IPS-18c (cell line): ENCODE data around the gene SPTAN1.
A peak's percentile ranks its signal among the peaks of the same experiment; 100 is the strongest.
"Not testable (repeated sequence)": the region's sequence is repeated elsewhere in the genome, so short reads cannot be mapped to it uniquely, and the experiment has no call there.

ENCODE experiments used
- H3K4me3 ChIP-seq: 2 replicates; pipeline ENCODE4 v1.7.0; 2013; ENCODE audit warnings: low read depth, mild to moderate bottlenecking, low read length, moderate library complexity; ENCODE audit not compliant: insufficient read depth
- H3K9me3 ChIP-seq: one replicate; pipeline ENCODE4 v1.6.1; 2013; ENCODE audit warnings: mild to moderate bottlenecking, low read length, moderate library complexity; ENCODE audit not compliant: control insufficient read depth, insufficient read depth

The SPTAN1 gene

DNA sequence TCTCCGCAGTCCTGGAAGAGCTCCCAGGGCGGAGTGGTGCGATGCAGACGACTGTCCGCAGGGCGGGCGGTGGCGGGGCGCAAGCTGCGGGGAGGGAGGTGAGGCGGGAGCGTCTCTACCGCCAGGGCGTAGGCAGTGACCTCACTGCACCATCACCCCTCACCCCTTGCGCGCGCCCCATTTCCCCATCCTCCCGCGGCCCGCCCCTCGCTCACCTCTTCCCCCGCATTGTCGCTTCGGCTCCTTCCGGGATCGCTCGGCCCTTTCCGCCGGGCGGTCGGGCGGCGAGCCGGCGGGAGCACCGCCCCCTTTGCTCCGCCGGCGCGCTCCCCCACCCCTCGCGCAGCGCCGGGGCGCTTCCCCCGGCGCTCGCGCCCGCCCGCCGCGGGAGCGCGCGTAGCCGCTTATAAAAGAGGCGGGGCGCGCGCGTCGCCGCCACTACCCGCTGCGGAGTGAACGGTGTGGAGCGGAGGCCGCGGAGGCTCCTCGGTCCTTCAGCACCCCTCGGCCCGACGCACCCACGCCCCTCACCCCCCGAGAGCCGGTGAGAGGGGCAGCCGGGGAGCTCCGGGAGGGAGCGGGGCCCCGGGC lies at the start of gene SPTAN1:
TSS of gene SPTAN1 (plus strand) at position 435 of the 591 bp plus-strand sequence. CDS start 14,154 bp downstream, outside the sequence.
- Histone ChIP-seq H3K9me3 (no peaks in the 10 kb centered on the region), H3K4me3 (peak within 1 kb of the TSS; percentile 83)

DNA sequence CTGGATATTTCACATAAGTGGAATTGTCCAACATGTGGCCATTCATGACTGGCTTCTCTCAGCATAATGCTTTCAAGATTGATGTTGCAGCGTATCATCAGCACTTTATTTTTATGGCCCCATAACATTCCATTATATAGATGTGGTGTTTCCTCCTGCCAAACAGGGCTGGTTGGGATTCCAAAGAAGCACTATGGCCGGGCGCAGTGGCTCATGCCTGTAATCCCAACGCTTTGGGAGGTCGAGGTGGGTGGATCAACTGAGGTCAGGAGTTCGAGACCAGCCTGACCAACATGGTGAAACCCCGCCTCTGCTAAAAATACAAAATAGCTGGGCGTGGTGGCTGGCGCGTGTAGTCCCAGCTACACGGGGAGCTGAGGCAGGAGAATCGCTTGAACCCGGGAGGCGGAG lies 49.0 kb upstream of the SPTAN1 start:
- not testable (repeated sequence) for H3K9me3 ChIP-seq, H3K4me3 ChIP-seq

DNA sequence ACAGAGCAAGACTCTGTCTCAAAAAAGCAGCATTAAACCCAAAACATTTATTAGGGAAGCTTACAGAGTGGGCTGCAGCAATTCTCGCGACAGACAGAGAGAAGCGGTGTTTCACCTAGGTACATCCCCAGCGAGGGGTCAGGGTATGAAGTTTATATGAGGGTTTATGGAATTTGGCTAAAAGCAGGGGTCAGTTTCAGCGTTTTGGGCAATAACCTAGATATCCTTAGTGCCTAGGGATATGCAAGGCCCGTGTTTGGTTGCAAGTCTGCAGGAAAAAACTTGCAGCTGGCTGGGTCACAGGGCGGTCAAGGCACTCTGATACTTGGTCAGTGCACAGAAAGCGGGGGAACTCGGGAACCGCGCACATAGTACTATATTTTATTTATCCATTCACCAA lies 48.5 kb upstream of the SPTAN1 start:
- no peaks in the 10 kb centered on the region for H3K9me3 ChIP-seq
- H3K4me3 ChIP-seq: peak overlapping the region; percentile 95; the same call in 1 of the 2 replicates

DNA sequence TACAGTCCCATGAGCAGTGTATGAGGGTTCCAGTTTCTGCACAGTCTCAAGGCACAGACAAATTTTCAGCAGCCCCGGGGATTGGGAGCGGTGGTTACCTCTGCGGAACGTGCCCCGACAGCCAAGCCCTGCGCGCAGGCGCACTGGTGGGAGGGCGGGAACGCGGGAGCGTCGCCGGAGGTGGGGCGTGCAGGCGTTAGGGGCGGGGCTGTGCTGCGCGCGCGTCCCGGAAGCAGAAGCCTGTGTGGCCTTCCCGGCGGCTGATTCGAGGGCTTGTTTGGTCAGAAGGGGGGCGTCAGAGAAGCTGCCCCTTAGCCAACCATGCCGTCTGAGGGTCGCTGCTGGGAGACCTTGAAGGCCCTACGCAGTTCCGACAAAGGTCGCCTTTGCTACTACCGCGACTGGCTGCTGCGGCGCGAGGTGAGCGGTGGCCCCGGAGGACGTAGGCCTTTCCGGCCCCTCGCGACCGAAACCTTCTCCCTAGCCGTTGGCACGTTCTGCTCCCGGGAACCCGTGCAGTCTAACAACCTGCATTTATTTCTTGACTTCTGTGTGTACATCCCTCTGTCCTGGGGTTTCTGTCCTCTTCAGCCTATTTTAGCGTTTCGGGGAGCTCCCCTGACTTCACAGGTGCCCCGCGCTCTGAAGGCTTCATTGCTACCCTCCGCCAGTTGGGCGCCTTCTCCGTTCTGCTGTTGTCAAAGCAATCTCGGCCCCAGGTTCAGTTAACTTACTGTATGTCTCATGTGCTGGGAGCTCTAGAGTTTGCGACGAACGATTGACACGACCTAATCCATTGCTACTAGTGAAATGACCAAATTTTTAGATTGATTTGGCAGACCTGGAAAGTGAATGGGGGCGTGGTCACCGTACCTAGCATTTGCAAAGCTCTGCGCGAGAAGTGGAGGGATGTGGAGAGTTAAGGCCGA lies 47.6 kb upstream of the SPTAN1 start, which contains the start of gene GLE1:
TSS of gene GLE1 (plus strand) at position 235 of the 929 bp plus-strand sequence. CDS start at position 322, 87 bp downstream.
- Histone ChIP-seq H3K9me3 (no peaks in the 10 kb centered on the region), H3K4me3 (peak within 1 kb of the TSS; percentile 95)

DNA sequence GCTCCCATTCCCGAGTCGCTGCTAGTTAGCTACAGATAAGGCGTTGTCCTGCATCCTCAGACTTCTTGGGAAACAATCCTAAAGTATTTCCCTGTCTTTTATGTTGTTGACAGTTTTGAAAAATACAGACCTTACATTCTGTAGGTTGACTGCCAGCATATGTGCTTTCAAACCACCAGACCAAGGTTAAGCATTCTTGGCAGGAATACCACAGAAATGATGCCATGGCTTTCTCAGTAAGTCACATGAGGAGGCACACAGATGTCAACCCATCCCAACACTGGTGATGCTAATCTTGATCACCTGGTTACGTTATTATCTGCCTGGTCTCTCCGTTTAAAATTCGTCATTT lies 47.0 kb upstream of the SPTAN1 start:
- H3K9me3 ChIP-seq: no peaks in the 10 kb centered on the region
- peak overlapping the region; percentile 95; the same call in 1 of the 2 replicates for H3K4me3 ChIP-seq

DNA sequence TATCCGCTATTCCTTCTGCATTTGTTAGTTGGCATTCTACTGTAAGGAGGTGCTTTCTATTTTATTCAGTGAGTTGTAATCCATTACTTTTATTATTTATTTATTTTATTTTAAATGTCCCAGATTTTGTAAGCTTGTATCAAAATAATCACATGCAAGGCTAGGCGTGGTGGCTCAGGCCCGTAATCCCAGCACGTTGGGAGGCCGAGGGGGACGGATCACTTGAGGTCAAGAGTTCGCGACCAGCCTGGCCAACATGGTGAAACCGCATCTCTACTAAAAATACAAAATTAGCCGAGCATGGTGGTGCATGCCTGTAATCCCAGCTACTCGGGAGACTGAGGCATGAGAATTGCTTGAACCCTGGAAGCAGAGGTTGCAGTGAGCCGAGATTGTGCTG lies 46.5 kb upstream of the SPTAN1 start:
- H3K4me3 ChIP-seq, H3K9me3 ChIP-seq: not testable (repeated sequence)

DNA sequence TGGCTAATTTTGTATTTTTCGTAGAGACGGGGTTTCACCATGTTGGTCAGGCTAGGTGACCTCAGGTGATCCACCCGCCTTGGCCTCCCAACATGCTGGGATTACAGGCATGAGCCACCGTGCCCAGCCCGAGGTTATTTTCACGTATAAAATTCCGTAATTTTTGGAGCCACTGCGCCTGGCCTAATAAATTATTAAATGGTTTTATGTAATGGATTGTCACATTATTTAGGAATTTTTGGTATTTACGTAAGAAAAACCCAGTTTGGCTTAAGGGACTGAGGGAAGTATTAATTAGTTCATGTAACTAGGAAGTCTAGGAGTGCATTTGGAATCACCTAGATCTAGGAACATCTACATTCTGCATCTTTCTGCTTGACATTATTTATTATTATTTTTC lies 39.6 kb upstream of the SPTAN1 start:
- Histone ChIP-seq H3K4me3 (no peak overlapping the region), H3K9me3 (no peaks in the 10 kb centered on the region)

DNA sequence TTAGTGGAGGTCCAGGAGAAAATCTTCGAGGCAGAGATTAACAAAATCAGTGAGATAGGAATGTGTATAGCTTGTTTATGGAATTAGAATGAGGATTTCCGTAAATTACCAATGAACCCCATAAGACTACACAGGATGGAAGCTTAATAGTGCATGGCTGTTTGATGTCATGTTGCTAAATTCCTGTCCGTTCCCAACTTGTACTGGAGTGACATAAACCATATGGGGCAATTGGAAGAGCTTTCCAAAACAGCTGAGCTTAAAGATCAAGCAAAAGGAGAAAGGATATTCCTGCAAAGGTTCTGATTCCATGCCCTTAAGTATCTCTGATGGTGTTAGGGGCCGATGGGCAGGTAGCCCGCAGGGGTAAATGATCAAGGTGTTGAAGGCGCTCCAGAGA lies 30.4 kb upstream of the SPTAN1 start:
- no peak overlapping the region for H3K4me3 ChIP-seq
- no peaks in the 10 kb centered on the region for H3K9me3 ChIP-seq

DNA sequence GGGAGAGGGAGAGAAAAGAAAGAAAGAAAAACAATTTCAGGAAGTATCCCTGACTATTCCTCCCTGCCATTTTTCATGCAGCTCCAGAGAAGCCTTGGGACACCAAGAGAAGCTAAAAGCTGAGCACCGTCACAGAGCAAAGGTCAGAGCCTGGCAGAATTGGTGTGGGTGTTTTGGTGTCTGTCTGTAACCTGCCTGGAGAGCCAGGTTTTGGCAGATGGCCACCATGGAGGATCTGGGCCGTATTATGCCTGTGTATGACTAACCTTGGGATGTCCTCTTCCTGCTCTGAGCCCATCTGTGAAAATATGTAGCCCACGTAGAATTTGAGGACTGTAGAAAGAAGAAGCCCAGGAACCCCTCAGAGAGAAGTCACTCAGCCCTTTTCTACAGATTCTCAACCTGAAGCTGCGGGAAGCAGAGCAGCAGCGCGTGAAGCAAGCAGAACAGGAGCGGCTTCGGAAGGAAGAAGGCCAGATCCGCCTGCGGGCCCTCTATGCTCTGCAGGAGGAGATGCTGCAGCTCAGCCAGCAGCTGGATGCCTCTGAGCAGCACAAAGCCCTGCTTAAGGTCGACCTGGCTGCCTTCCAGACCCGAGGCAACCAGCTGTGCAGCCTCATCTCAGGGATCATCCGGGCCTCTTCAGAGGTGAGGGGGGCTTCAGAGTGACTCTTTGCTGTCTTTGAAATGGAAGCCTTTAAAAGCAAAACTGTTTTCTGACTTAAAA lies 29.0 kb upstream of the SPTAN1 start:
- Histone ChIP-seq H3K4me3 (no peak overlapping the region), H3K9me3 (no peaks in the 10 kb centered on the region)

DNA sequence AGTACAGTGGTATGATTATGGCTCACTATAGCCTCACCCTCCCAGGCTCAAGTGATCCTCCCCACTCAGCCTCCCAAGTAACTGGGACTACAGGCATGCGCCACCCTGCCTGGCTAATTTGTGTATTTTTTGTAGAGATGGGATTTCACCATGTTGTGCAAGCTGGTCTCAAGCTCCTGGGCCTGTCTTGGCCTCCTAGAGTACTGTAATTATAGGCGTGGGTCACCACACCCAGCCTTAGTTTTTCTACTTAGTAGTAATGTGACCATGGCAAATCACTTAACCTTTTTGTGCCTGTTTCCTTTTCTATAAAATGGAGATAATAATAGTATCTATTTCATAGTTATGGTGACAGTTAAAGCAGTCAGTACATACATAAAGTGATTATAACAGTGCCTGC lies 25.7 kb upstream of the SPTAN1 start:
- Histone ChIP-seq H3K4me3 (no peak overlapping the region), H3K9me3 (no peaks in the 10 kb centered on the region)

DNA sequence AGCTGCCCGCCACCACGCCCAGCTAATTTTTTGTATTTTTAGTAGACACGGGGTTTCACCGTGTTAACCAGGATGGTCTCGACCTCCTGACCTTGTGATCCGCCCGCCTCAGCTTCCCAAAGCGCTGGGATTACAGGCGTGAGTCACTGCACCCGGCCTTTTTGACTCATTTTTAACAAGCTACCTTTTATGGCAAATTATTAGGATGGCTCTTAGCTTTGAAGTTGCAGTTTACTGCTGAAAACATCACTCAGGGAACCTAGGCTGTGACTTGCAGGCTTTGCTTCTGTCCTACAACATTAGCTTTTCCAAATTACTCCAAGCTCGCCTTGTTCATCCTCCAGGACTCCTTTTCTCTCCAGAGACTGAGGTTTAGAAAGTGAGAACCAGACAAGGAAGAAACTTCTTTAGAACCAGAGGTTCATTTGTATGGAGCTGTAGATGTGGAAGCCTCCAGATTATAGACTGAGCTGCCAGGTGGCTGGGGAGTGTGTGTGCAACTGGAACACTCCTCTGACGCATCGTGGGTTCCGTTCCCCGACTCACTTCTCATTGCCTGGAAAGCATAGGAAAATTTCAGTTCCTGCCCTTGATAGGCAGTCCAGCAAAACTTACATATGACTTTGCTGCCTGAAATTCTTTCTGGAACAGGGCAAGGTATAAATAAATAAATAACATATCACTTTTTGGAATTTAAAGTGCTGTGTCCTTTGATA lies 23.8 kb upstream of the SPTAN1 start:
- Histone ChIP-seq H3K9me3 (no peaks in the 10 kb centered on the region), H3K4me3 (no peak overlapping the region)

DNA sequence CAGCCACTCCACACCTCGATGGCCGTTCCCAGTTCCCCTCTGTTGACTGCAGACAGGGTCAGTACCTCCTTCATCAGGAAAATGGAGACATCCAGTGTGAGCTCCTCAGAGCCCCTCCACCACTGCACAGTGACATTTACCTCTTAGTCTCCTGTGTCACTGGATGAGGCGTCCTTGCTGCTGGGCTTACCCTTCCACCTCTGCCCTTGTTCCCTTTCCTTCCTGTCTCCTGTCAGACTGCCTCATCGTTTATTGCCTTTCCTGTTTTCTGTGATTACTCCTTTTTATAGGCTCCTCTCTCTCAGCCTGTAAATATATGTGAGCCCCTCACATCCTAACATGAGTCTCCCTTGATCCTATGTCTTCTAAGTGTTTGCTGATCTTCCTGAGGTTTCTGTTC lies 23.2 kb upstream of the SPTAN1 start:
- H3K4me3 ChIP-seq: no peak overlapping the region
- H3K9me3 ChIP-seq: no peaks in the 10 kb centered on the region

DNA sequence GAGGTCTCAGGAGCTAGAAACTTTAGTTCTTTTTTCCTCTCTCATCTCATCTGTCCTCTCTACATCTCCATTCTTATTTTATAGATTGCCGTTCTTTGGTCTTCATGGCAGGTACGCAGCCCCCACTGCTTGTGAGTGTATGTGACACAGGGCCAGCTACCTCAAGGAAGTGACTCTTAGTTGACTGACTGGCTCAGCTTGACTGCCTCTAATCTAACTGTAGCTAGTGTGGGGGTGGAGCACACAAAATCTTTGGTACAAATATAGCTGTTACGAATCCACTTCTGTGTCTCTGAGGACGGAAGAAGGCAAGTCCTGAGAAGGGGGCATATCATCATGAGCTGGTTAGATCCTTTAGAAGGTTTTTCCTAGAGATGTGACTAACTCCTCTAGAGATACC lies 19.8 kb upstream of the SPTAN1 start:
- Histone ChIP-seq H3K9me3 (no peaks in the 10 kb centered on the region), H3K4me3 (no peak overlapping the region)

DNA sequence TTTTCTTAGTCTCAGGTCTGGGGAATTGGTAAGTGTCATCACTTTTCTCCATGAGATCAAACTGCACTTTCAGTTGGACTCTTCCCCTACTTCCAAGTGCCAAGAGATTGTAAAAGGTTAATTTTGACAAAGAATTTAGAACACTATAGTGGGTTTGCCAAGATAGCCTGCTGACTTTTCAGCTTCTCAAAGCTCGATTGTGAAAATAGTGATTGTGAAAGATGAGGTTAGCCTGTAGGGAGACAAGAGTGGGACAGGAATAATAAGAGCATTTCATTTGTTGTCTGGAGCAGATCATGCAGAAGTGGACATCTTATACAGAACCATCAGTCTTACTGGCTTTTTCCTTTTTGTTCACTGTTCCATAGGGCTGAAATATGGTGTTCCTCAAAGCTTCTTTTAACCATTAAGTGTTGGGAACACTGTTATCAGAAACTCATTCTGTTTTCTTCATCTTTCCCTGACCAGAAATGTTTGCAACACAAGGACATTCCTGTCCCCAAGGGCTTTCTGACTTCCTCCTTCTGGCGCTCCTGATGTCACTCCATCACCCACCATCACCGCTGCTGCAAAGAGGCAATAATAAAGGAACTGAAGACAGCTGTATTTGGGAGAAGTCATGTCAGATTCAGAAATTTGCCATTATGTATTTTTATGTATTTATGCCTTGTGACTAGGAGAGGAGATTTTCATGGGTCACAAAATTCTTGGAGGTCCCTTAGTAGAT lies 11.6 kb upstream of the SPTAN1 start:
- H3K4me3 ChIP-seq: no peak overlapping the region
- H3K9me3 ChIP-seq: no peaks in the 10 kb centered on the region

DNA sequence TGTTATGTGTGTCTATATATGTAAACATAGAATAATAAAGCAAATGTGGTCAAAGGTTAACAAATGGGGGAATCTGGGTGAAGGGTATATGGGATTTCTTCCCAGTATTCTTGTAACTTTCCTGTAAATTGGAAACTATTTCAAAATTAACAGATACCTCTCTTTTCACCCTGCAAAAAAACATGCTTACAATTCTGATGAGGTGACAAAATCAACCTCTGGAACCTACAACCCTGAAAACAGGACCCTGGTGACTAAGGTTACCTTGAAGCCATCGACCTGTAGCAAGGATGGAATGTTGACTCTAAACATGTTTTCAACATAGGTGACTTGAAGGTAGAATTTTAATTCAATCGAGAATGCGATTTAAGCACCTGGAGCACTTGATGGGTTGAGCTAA lies 5.9 kb upstream of the SPTAN1 start:
- Histone ChIP-seq H3K4me3 (no peak overlapping the region), H3K9me3 (no peaks in the 10 kb centered on the region)

DNA sequence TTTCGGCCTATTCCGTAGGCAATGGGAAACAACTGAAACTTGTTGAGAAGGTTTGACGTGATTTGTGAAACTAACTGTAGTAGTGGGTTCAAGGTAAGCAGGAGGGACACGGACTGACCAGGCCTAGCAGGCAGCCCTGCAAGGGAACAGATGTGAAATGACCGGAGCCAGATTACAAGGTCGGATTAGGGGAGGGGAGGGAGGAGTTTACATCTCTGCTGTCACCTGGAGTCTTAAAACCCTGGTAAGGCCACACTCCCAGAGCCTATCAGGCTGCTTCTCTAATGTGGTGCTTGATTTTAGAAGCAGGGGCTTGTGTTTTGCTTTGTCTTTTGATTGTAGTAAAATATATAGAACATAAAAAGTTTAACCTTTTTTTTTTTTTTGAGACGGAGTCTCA lies 3.5 kb upstream of the SPTAN1 start:
- H3K4me3 ChIP-seq: no peak overlapping the region
- no peaks in the 10 kb centered on the region for H3K9me3 ChIP-seq

DNA sequence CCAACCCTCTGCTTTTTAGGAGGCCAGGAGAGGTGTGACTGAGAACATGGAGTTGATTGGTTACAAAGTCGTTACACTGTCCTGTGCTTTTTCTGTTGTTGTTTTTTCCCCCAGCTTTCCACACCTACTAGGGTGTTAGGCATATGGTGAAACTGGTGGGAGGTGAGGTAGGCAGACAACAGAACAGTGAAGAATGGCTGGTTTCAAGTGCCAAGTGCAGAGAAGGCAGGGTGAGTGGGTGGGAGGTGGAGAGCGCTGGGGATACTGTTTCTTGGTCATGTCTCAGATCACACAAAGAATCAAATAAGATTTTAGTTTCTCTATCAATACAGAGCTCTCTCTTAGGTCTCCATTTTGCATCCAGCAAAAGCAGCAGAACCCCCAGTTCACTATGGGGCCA lies 2.2 kb upstream of the SPTAN1 start:
- Histone ChIP-seq H3K4me3 (no peak overlapping the region), H3K9me3 (no peaks in the 10 kb centered on the region)
